Measurements from ENCODE around the gene PRDM2.
A peak's percentile ranks its signal among the peaks of the same experiment; 100 is the strongest.

Gene PRDM2

DNA sequence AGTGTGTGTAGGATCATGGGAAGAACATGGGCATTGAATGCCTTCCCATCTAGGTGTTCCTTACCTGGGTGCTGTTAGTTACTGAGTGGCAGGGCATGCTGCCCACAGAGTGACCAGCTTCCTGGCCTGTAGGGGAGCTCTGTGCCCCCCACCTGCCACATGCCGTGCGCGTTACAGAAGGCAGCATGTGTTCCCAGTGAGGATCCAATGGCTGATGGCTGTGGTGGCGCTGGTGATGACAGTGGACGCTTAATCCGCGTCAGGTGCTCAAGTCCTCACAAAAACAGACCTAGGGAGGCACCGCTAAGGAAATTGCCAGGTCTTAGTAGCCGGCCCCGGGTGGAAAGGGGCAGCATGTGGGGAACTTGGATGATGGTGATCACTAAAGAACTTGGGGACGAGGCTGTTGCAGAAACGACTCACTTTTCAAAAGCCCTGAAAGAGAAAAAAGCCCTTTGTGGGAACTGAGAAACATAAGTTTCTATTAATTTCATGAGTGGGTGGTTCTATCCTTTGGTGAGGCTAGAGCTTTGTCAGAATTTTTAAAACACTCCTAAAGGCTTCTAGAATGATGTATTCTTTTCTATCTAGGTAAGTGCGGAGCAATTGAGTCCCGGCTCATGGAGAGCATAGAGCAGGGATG is 93.2 kb downstream of the PRDM2 start:
- no peak for DNase-seq (ENCODE audit: low spot score)

DNA sequence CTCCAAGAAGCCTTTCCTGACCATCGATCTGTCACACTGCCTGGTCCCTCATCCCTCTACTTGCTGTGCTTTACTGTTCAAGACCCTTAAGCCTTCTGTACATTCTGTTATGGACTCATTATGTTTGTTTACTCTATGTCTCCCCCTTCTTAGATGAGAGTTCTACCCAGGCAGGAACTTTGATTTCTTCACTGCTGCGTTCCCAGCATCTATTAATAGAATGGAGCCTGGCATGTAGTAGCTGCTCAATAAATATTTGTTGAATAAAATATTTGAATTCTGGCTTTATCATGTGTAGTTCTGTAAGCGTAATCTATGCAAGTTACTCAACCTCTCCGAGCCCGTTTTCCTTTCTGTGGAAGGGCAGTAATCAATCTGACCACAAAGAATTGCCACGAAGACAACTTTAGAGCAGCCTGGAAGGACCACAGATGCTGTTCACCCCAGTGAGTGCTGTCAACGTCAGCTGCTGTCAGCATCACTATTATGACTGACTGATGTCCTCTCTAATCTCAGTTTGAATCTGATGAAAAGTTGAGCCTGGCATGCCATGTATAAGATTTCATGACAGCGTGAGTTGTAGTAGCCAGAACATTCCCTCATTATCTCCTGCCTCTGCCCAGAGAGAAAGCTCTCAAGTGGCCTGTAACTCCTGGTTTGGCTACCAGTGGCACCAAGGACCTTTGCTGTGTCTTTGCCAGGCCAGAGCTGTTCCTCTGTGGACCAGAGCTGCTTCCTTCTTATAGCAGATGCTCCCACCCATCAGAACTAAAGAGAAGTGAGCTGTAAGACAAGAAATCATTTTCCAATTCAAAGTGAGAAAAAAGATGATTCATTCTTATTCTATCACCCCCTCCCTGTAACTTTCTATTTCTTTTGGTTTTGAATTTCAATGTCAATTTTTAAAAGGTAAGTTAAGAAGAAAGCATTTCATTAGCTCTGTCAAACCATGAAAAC is 94.5 kb downstream of the PRDM2 start:
- no peak for DNase-seq (ENCODE audit: low spot score)

DNA sequence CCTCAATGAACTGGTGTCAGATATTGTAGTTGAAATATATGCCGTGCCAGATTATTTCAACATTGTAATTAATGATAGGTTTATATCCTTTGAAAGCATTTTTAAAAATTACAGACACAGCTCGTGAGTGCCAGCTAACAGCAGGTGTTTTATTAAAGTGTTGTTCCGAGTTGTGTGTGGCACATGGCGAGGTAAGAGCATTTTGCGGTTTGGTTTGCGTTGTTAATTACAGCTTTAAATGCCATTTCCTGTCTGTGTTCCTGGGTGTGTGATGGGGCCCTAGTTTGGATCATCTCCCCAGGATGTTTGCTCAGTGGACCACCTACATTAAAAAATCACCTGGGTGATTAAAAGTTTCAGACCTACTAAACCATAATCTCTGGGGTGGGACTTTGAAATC is 97.4 kb downstream of the PRDM2 start:
- DNase-seq (ENCODE audit: low spot score), result no peak

DNA sequence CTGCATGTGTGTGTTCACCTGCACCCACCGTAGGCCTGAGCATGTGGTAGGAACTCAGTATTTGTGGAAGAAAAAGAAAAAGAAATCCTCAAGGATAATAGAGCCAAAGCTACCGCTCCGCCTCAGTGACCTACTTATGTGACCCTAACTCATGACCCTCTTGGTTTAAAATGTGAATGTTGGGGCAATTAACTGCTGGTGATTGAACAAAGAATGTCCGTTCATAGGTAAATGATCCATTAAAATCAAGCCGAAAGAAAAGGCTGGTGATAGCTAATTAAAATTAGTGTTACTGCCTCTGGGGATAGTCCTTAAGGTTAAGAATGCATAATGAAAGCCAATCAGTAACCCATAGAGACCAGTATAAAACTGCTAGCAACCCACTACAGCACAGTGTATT is 98.1 kb downstream of the PRDM2 start:
- no peak for DNase-seq (ENCODE audit: low spot score)

DNA sequence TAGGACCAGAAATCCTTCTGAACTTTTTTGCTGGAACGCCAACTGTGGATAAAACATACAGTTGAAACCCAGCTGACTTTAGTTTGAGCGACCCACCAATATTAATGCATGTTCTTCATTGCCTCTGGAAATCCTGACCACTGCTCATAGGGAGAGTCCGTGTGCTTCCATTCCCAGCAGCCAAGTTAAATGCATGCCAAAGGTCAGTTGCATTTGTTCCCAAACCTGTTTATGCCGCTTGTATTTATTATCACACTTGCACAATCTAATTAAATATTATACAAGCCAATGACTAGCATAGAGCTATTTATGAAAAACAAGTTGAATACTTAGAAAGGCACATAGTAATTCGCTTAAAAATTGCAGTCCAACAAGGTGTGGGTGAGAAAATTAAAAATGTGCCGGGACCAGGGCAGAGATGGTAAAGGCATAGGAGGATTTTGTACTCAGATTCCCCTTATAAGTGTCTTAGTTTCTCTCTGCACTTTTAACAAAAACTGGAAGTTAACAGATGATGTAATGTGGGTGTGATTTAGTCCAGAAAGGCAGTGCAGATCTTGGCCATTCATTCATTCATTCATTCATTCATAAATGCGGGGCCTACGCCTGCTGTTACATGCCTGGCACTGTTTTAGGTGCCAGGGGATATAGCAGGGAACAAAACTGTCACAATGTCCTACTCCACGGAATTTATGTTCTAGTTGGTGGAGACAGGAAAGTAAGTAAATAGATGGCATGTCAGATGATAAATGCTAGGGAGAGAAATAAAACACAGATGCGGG is 99.7 kb downstream of the PRDM2 start:
- DNase-seq (ENCODE audit: low spot score), result no peak

DNA sequence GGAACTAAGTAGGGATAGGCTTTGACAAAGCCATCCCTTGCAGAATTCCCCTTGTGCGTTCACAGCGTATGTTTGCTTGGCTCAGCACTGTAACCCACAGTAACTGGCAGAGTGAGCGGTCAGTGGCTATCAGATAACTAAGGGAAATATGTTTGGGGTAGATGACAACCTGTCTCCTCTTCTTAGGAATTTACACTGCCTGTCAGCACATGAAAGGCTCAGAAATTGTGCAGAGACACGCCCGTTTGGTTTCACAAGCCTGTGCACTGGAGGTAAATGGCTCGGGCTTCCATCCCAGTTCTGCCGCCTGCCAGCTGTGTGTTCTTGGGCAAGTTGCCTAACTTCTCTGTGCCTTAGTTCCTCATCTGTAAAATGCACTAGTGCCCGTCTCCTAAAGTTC is 101.2 kb downstream of the PRDM2 start:
- DNase-seq (ENCODE audit: low spot score), result no peak

DNA sequence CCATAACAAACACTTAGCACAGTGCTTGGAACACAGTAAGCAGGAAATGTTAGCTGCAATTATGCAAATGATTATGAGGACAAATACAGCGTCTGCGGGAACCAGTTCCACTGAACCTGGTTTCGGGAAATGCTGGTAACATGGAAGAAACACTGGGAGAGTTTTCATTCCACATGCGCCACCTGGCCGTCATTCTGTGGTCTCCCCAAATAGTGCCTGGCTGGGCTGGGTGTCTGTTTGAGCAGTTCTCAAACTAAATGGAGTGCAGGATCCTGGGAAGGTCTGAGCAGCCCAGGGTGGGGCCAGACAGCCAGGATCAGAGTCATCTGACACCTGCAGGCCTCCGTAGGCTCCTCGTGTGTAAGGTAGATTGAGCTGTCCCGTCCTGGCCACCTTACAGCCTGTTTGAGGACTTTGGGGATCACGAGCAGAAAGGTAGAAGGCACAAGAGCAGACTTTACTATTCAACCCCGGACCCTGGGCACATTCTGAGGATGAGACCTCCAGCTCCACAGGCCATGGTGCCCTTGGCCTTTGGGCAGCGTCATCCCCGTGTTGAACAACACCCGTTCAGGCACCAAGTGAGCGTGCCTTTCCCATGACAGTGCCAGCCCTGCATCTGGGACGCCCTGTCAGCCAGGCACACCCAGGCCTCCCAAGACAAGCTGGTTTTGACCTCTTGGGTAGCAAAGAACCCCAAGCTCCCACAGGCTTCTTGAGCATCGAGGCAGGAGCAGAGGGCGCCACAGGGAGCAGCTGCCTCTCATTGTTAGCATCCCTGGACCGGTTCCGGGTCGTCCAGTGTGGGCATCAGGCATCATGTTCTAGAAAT is 101.9 kb downstream of the PRDM2 start:
- DNase-seq (ENCODE audit: low spot score), result no peak

DNA sequence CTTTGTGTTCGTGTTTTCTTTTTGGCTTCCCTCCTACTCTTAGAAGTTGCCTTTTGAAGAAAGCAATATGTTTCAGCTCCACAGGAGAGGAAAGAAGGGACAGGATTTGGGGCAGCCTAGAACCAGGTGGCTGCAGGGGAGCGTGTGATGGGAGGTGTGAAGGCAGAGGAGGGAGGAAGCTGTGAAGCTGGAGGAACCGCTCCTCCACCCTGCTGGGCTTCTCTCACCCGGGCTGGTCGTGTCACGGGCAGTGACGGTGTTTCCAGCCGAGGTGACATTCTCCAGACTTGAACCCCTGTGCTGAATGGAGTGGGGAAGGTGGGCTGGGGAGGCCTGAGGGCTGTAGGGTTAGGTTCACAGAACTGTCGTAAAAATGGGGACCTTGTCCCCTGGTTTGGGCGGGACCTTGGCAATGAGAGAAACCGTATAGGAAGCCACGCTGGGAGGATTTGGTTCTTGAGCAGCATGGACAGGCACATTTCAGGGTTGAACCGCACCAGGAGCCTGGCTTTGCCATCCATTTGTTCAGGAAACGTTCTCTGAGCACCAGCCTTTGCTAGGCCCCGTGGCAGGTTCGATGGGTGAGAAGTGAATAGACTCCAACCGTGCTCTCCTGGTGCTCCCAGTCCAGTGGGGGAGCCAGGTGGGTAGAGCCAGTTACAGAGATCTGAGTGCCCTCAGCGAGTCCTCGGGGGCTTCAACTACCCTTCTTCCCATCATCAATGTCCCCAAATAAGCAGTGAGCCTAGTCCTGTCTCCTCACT is 103.0 kb downstream of the PRDM2 start:
- DNase-seq (ENCODE audit: low spot score), result no peak

DNA sequence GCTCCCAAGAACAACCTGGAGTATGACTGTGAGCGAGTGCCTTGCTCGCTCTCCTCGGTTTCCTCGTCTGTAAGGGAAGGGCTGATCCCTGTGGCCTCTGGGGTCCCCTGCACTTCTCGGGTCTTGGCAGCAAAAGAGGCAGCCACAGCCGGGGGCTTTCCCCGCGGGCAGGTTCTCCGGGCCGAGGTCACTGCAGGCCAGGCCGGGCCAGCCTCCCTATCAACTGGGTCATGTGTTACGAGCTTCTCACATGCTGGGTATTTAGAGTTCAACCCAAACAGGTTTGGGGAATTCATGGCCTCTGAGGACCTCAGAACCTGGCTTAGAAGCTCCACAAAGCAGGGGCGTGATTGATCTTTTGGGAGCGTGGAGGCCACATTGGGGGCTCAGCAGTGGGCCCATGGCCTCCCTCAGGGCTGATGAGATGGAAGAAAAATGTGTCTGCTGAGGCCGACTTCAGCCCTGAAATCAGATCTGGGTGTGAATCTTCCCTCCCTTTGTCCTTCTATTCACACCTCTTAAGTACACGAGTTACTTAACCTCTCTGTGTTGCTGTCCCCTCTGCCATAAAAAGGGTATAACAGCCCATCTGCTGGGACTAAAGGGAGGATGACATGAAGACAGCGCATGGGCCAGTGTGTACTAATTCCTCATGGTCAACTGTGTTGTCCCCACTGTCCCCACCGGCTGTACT is 103.7 kb downstream of the PRDM2 start:
- no peak for DNase-seq (ENCODE audit: low spot score)

DNA sequence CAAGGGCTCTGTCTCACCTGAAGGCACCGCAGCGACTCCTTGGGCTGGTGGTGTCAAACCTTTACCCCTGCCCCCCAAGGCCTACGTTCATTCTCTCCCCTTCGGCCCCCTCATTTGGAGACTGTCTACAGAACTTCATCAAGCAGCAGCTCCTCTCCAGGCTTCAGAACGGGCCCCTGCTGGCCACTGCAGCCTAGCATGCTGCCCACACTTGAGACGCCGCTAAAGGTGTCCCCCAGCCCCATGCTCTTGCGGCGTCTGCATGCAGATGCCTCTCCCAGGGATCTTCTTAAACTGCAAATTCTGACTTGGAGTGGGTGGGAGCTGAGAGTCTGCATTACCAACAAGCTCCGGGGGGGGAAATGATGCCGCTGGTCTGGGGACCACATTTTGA is 104.2 kb downstream of the PRDM2 start:
- DNase-seq (ENCODE audit: low spot score), result no peak

DNA sequence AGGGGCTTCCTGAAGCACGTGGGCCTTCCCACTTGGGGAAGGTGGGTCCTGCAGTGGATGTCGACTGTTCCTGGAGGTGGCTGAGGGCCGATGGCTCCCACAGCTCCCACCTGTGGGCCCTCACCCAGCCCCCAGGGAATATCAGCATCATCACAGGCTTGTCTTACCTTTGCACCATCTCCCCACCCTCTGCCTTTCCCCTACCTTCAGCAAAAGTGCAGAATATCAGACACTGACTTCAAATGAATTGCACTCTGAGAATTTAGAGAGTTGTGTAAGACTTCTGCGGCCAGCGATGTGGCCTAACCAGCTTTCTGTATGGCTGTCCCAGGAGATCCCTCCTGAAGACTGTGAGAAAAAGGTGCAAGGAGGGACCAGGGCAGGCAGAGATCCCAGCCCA is 105.4 kb downstream of the PRDM2 start:
- no peak for DNase-seq (ENCODE audit: low spot score)

DNA sequence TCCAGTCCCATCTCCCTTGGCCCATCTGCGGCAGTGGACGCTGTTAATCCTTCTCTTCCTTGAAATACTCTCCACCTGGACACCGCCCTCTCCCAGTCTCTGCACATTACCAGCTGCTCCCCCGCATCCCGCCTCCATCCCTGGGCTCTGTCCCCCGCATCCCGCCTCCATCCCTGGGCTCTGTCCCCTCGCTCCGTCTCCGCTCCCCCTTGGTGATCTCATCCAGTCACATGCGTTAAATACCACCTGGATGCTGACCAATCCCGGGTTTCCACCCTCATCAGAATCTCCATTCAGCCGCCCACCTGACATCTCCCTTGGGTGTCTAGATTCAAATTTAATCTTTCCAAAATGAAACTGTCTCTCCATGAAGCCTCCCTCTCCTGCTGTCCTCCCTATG is 106.1 kb downstream of the PRDM2 start:
- DNase-seq (ENCODE audit: low spot score), result no peak

DNA sequence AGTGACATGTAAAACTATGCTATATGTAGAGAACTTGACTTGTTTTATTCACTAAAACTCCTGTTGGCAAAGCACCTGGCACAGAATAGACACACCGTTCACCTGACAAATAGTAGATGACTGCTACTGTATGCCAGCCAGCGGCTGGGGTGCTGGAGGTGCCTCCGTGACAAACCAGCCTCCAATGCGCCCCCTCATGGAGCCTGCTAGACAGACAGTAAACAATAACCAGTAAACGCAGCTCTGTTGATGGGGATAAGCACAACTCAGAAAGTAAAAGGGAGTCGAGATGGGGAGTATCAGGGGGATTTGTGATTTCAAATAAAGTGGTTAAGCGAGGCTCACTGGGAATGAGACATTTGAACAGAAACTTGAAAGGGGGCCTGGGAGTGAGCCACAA is 107.2 kb downstream of the PRDM2 start:
- peak; percentile 30 for DNase-seq (ENCODE audit: low spot score)

DNA sequence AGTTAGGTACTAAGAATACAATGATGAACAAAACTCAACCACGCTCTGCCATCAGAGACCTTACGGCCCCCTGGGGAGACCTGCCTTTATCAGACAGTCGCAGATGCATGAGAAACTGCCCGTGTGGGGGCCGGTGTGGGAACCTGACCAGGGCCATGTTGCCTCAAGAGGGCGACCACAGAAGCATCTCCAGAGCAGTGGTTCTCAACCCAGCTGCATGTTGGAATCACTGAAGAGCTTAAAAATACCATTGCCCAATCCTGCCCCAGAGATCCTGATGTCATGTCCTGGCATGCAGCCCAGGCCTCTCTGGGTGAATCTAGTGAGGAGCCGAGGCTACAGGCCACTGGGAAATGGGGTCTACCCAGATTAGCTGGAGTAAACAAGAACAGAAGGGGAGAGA is 108.7 kb downstream of the PRDM2 start:
- no peak for DNase-seq (ENCODE audit: low spot score)

DNA sequence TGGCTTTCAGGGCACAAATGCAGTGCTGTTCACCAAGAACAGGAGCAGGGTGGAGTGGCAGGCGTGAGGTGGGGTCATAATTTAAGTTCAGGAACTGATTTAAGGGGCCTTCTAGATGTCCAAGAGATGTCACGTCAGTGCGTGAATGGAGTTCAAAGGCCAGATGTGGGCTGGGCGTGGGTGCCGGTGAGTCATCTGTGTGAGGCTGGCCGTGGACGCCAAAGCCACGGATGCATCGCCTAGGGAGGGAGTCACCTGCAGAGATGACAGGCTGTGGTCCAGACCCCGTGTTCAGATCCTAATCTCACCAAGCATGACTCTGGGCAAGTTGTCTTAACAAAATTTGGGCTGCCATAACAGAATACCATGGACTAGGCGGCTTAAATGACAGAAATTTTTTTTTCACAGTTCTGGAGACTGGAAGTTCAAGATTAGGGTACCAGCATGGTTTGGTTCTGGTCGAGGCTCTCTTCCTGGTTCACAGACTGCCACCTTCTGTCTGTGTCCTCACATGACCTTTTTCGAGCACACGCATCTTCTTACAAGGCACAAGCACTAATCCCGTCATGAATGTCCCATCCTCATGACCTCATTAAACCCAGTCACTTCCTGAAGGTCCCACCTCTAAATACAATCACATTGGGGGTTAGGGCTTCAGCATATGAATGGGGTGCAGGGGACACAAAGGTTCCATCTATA is 109.6 kb downstream of the PRDM2 start:
- no peak for DNase-seq (ENCODE audit: low spot score)

DNA sequence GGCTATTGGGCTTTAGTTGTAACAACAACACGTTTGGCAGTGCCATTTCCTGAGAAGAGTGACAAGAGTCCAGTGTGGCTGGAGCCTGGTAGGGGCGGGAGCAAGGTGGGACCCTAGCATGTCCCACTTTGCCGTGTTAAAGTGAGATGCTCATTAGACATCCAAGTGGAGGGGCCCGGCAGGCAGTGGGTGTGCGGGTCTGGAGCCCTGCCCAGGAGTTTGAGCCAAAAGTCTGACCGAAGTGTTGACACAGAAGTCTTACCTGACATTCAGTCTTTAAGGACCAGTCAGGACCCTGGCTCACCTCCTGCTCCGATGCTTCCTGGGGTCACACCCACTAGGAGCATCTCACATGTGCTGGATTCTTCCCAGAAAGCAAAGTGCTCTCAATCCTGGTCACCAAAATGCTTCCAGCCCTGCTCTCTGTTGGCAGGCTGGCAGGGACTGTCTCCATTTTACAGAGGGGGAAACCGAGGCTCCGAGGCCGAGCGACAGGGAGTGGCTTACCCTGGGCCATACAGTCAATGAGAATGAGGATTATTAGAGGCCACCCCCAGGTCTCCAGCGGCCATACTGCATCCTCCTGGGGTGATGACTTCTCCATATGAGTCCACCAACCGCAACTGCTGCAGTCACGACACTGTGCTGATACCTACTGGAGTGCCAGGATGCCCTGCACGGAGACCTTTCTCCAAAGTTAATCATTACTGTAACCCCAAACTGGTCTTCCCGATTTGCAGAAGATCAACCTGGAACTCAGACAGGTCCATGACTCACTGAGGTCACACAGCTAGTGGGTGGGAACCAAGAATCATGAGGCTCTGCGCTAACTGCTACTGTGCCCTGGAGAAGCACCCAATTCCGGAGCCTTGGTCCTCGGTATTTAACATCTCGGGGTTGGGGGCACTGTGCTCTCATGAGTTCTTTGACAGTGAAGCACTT is 112.7 kb downstream of the PRDM2 start:
- DNase-seq (ENCODE audit: low spot score), result no peak

DNA sequence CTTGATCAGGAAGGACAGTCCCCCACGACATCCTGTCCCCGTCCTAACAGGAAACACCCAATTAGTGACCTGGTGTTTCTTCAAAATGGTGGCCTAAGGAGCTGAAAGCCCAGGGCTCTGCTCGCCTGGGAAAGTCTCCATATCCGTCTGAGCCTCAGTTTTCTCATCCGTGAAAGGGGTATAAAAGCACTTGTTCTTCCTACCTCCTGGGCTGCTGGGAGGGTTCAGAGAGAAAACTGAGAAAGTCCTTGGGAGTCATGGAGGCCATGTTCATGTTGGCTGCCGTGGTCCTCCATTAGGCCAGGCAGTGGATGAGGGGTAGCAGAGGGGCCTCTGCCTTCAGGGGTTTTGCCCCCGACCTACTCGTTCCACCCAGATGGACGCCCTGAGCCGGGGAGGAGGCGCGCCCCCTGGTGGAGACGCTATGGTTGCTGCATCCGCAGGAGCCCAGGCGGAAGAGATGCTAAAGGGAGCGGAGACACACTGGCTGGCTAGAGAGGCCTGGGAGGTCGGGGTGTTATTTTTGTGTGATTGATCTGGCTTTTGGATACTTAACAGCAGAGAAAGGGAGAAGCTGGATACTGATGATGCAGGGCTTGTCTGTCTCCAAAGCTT is 113.5 kb downstream of the PRDM2 start:
- peak; percentile 41 for DNase-seq (ENCODE audit: low spot score)

DNA sequence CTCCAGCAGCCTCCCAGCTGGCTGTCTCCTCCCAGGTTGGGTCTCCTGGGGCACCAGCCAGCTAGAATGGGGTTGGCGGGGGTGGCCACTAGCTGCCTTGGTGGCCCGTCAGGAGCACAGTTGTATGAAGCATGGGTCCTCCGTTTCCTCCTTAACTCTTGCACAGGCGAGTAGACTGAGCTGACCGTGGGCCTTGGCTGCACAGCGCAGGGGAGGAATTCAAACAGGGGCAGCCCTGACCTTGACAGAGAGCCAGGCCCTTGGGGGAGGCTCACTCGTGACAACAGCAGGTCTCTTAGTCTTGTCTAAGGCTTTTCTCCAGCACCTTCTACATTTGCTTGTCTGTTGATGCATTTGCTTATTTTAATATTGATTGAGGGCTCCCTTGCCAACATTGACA is 114.1 kb downstream of the PRDM2 start:
- no peak for DNase-seq (ENCODE audit: low spot score)

Data from HuH-7.5 (cell line).